Measurements from ENCODE around the gene LZTR1. TPM values are rescaled to one million over a fixed set of nuclear protein-coding genes. Genes with fewer than 3 reads are reported as not detected.
A peak's percentile ranks its signal among the peaks of the same experiment; 100 is the strongest.

LZTR1 gene
- total and polyA plus RNA-seq, 2 of the 4 experiments (the other 2 are of a cell fraction), result 22.8 to 41.3 TPM

GRCh38 chr22:20959578-20960461, 22.3 kb upstream of the LZTR1 start:
- Histone ChIP-seq H3K27ac (ENCODE audit: insufficient read depth, low read length) (no peak overlapping the region), H3K4me3 (ENCODE audit: insufficient read depth, low read depth, low read length) (no peak overlapping the region), H3K79me1 (ENCODE audit: low read depth in 1 of 2, low read length in 2 of 2) (peaks cover 0 to 16% of the 10 kb centered on the region in 2 experiments; a peak in 2 of 4 replicates), H3K9ac (ENCODE audit: low read depth, low read length) (no peak overlapping the region), H3K4me1 (ENCODE audit: control insufficient read depth, insufficient read depth, low read length) (peaks cover 6% of the 10 kb centered on the region; the same call in 1 of the 2 replicates), H2AFZ (replicated peaks; ENCODE audit: low read length, poor library complexity) (no peak overlapping the region), H3K23ac (ENCODE audit: low read depth, low read length) (no peak overlapping the region), H3K4me2 (ENCODE audit: low read depth, low read length) (no peak overlapping the region), H3K9me3 (ENCODE audit: control insufficient read depth, insufficient read depth, low read length) (no peaks in the 10 kb centered on the region), H4K91ac (ENCODE audit: insufficient read depth, low read depth, low read length) (no peak overlapping the region), H2BK5ac (ENCODE audit: low read depth, low read length, poor library complexity, severe bottlenecking) (no peak overlapping the region), H2AK9ac (replicated peaks; ENCODE audit: low read depth, low read length, poor library complexity) (peak overlapping the region; percentile 28), H3K4ac (ENCODE audit: low read depth, low read length) (no peak overlapping the region), H4K20me1 (ENCODE audit: insufficient read depth, low read length) (peaks cover 13% of the 10 kb centered on the region; the same call in 1 of the 2 replicates), H3K27me3 (ENCODE audit: control insufficient read depth, insufficient read depth, low read length) (peaks cover 18% of the 10 kb centered on the region), H3K56ac (ENCODE audit: extremely low read depth, insufficient read depth, low read length) (no peak overlapping the region), H3K14ac (replicated peaks; ENCODE audit: low read depth, low read length) (no peak overlapping the region), H3K18ac (ENCODE audit: low read depth, low read length) (no peak overlapping the region), H2BK20ac (ENCODE audit: low read depth, low read length) (no peak overlapping the region), H4K8ac (ENCODE audit: low read depth in 2 of 2, low read length in 2 of 2) (no peak overlapping the region), H4K5ac (ENCODE audit: low read depth, low read length) (no peak overlapping the region), H2BK15ac (ENCODE audit: low read depth, low read length) (no peak overlapping the region), H2BK120ac (ENCODE audit: low read depth, low read length) (no peak overlapping the region), H3K36me3 (ENCODE audit: control insufficient read depth, insufficient read depth, low read length) (no peaks in the 10 kb centered on the region), H3K9me1 (ENCODE audit: insufficient read depth, low read length) (0 out of 2 replicates have a peak, but pooled peaks cover 7% of the 10 kb centered on the region), H2AK5ac (ENCODE audit: low read depth, low read length) (no peak overlapping the region)
- dilution Hi-C loops (cut with HindIII; ENCODE audit: low sequenced_read_pairs, unreplicated experiment) (no loop called here), intact Hi-C loops (cut with micrococcal nuclease) (loop anchor here (10.0 kb wide), 2 partner anchors 75 to 155 kb away; no protein-coding TSS in a partner anchor), in situ Hi-C loops (cut with MboI; ENCODE audit: low sequenced_read_pairs) (no loop called here)
- no peak for ATAC-seq (ENCODE audit: low read depth)
- ChIA-PET POLR2A (ENCODE audit: unreplicated experiment) (no interaction called here), CTCF (no interaction called here)
- DNase-seq, result no peak
- BruUV-seq (replicated peaks), result no TSS peak
- TF ChIP-seq CEBPB (IDR thresholded peaks at IDR 0.05; ENCODE audit: low read depth, low read length) (no peak), POLR2A (IDR thresholded peaks at IDR 0.05; ENCODE audit: low read depth, low read length) (no peak), ELK1 (IDR thresholded peaks at IDR 0.05; ENCODE audit: borderline replicate concordance, low read depth, low read length) (no peak), CTCF (conservative IDR thresholded peaks at IDR 0.05; ENCODE audit: low read depth, low read length) (no peak), BHLHE40 (IDR thresholded peaks at IDR 0.05; ENCODE audit: low read depth, low read length) (no peak)
- no CpG with 5 or more reads among the region's 20 CpGs for WGBS, 2 experiments (ENCODE audit: extremely low coverage in 2 of 2, insufficient read length in 1 of 2)
